ENCODE results near the gene IQCM.

DNA sequence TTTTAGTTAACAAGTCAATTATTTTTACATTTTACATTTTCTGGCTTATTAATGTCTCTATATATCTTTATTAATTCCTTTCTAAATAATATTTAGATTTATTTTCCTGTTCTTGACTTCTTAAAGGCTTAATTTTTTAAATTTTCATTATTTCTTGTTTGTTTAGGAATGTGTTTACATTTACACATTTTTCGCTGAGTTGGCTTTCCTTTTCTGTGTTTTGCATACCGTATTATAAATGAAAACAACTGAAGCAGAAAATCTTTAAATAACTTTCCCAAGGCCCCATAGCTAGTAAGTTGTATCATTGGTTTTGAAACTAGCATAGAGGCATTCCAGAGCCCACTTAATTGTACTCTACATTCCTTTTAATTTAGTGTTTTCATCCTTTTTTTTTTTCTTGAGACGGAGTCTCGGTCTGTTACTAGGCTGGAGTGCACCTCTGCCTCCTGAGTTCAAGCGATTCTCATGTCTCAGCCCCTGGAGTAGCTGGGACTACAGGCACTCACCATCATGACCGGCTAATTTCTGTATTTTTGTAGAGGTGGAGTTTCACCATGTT lies 261.6 kb downstream of the IQCM start:
- TF ChIP-seq, protein P1, sequence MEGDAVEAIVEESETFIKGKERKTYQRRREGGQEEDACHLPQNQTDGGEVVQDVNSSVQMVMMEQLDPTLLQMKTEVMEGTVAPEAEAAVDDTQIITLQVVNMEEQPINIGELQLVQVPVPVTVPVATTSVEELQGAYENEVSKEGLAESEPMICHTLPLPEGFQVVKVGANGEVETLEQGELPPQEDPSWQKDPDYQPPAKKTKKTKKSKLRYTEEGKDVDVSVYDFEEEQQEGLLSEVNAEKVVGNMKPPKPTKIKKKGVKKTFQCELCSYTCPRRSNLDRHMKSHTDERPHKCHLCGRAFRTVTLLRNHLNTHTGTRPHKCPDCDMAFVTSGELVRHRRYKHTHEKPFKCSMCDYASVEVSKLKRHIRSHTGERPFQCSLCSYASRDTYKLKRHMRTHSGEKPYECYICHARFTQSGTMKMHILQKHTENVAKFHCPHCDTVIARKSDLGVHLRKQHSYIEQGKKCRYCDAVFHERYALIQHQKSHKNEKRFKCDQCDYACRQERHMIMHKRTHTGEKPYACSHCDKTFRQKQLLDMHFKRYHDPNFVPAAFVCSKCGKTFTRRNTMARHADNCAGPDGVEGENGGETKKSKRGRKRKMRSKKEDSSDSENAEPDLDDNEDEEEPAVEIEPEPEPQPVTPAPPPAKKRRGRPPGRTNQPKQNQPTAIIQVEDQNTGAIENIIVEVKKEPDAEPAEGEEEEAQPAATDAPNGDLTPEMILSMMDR (conservative IDR thresholded peaks at IDR 0.05; ENCODE audit: low read length) = no peak
- no peak for TF ChIP-seq EZH2phosphoT487 (IDR thresholded peaks at IDR 0.05; ENCODE audit: borderline replicate concordance)

All from Loucy (cell line).